ENCODE data around the gene FNDC3B.

Gene FNDC3B

DNA sequence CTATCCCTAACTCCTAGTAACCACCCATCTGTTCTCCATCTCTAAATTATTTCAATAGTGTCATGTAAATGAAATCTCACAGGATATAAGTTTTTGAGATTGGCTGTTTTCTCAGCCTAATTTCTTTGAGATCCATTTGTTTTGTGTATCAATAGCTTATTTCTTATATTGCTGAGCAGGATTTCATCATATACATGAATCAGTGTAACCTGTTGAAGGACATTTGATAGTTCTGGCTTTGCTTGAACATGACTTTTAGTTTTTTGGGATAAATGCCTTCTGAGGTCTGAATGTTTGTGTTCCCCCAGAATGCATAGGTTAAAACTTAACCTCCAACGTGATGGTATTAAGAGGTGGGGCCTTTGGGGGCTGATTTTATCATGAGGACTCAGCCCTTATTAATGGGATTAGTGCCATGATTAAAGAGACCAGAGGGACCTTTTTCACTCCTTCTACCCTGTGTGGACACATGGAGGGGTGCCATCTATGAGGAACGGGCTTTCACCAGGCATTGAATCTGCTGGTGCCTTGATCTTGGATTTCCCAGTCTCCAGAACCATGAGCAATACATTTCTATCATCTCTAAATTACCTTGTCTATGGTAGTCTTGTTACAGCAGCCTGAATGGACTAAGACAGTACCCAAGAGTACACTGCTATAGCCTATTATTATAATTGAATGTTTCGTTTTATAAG is 118.3 kb downstream of the FNDC3B start:
- peaks cover 5% of the 10 kb centered on the region for H3K9me3 Mint-ChIP-seq
- H3K27ac Mint-ChIP-seq = peak overlapping the region; percentile 14
- H3K27me3 Mint-ChIP-seq = no peaks in the 10 kb centered on the region
- peaks cover 45% of the 10 kb centered on the region for H3K4me1 Mint-ChIP-seq
- peaks cover 13% of the 10 kb centered on the region for H3K36me3 Mint-ChIP-seq
- H3K4me3 Mint-ChIP-seq = no peak overlapping the region

DNA sequence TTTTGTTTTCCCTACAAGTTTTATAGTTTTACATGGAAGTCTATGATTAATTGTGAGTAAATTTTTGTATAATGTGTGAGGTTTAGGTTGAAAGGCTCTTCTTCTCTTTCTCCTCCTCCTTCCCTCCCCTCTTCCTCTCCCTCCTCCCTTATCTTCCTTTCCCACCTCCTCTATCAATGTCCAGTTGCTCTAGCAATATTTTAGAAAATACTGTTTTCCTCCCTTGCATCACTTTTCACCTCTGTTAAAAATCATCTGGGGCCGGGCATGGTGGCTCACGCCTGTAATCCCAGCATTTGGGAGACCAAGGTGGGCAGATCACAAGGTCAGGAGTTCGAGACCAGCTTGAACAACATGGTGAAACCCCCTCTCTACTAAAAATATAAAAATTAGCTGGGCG is 119.4 kb downstream of the FNDC3B start:
- Mint-ChIP-seq H3K27me3 (no peaks in the 10 kb centered on the region), H3K4me1 (peaks cover 34% of the 10 kb centered on the region), H3K27ac (no peak overlapping the region), H3K36me3 (peaks cover 13% of the 10 kb centered on the region), H3K9me3 (peaks cover 5% of the 10 kb centered on the region), H3K4me3 (no peak overlapping the region)

DNA sequence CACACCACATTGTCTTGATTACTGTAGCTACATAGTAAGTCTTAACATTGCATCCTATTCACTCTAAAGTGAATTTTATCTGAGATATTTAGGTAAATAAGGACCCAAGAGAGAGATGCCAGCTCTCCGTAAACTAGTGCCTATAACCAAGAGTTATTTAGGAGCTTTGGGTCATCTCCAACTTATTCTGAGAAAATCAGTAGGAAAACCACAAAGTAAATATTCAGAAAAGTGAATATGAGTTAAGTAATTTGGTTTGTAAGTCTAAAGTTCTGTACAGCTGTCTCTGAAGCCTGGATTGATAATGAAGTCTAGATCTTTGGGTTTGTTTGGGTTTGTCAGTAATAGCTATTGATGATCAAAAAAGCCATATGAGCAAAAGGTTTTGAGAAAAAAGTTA is 120.0 kb downstream of the FNDC3B start:
- no peaks in the 10 kb centered on the region for H3K27me3 Mint-ChIP-seq
- H3K27ac Mint-ChIP-seq = no peak overlapping the region
- H3K36me3 Mint-ChIP-seq = peaks cover 13% of the 10 kb centered on the region
- peaks cover 5% of the 10 kb centered on the region for H3K9me3 Mint-ChIP-seq
- no peak overlapping the region for H3K4me3 Mint-ChIP-seq
- peaks cover 34% of the 10 kb centered on the region for H3K4me1 Mint-ChIP-seq

DNA sequence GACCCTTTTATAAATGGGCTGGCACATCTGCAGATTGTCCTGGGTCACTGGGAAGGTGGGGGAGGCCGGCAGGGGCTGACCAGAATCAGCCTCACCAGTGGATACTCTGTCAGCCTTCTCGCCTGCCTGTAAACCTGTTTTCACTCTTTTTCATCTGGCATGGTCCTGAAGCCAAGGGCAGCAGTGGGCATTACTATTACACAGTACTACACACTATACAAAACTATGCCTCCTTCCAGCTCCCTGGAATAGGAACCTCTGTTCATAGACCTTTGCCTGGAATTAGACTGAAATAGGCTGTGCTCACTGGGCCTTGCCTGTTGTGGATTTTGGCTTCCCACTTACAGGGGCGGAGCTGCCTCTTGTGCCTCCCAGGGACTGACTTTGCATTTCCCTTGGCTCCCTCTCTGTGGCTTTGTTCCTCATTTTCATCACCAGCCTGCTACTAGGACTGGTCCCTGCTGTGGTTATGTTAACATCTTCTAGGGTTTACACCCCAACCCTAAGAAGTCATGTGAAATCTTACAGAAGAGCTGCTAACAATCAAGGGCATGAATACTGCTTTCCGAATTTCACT is 120.7 kb downstream of the FNDC3B start:
- Mint-ChIP-seq H3K27ac (no peak overlapping the region), H3K36me3 (peaks cover 13% of the 10 kb centered on the region), H3K4me3 (no peak overlapping the region), H3K27me3 (no peaks in the 10 kb centered on the region), H3K4me1 (peaks cover 28% of the 10 kb centered on the region), H3K9me3 (peaks cover 5% of the 10 kb centered on the region)

DNA sequence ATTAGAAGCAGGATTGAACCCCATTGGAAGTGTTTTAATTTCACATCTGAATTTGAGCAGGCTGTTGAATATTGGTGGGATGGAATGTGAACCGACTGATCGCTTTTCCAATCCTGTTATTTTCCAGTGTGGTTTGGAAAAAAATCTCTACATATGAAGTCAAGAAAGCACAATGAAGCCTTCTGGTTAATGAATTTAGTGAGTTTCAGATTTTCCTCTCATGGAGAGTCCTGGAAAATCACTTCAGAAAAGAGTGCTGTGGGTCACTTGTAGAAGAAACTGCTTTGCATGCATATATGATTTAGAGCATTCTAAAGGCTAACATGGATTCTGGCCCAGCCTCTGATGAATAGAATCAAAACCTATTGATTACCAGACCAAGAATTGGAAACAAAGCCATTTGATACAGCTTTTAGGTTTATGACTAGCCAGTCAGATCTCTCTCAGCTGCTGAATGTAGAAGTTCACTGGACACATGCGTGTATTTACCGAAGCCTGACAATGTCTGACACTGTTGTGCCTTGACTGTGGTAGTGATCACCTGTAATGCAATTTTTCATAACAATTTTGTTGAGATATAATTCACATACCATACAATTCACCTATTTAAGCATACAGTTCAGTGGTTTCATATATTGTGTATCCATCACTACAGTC is 121.9 kb downstream of the FNDC3B start:
- Mint-ChIP-seq H3K4me3 (no peak overlapping the region), H3K27ac (no peak overlapping the region), H3K27me3 (no peaks in the 10 kb centered on the region), H3K4me1 (peaks cover 21% of the 10 kb centered on the region), H3K9me3 (peaks cover 5% of the 10 kb centered on the region), H3K36me3 (peaks cover 10% of the 10 kb centered on the region)

DNA sequence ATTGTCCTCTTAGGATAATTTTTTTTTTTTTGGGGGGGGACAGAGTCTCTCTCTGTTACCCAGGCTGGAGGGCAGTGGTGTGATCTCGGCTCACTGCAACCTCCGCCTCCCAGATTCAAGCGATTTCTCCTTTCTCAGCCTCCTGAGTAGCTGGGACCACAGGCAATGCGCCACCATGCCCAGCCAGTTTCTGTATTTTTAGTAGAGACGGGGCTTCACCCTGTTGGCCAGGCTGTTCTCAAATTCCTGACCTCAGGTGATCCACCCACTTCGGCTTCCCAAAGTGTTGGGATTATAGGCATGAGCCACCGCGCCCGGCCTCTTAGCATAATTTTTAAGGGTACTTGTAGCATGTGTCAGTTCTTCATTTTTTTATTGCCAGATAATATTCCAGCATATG is 122.6 kb downstream of the FNDC3B start:
- H3K4me3 Mint-ChIP-seq = no peak overlapping the region
- peaks cover 5% of the 10 kb centered on the region for H3K9me3 Mint-ChIP-seq
- H3K36me3 Mint-ChIP-seq = peaks cover 6% of the 10 kb centered on the region
- H3K4me1 Mint-ChIP-seq = peaks cover 21% of the 10 kb centered on the region
- H3K27me3 Mint-ChIP-seq = no peaks in the 10 kb centered on the region
- no peak overlapping the region for H3K27ac Mint-ChIP-seq

DNA sequence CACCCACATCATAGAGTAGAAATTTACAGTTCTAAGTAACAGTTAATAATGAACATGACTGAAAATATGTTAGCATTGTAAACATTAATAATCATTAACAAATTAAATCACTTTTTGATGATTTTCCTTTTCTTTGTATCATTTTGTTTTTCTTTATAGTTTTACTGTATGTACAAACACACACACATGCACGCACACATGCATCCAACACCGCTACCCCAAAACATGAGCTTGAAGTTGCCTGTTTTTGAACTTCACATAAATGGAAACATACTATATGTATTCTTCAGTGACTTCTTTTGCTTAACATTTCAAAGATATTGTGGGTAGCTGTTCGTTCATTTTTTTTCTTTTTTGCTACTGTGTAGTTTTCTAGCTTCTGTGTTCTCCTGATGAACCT is 123.9 kb downstream of the FNDC3B start:
- Mint-ChIP-seq H3K27ac (no peak overlapping the region), H3K4me1 (peaks cover 25% of the 10 kb centered on the region), H3K4me3 (no peak overlapping the region), H3K27me3 (no peaks in the 10 kb centered on the region), H3K36me3 (peaks cover 3% of the 10 kb centered on the region), H3K9me3 (peaks cover 2% of the 10 kb centered on the region)

DNA sequence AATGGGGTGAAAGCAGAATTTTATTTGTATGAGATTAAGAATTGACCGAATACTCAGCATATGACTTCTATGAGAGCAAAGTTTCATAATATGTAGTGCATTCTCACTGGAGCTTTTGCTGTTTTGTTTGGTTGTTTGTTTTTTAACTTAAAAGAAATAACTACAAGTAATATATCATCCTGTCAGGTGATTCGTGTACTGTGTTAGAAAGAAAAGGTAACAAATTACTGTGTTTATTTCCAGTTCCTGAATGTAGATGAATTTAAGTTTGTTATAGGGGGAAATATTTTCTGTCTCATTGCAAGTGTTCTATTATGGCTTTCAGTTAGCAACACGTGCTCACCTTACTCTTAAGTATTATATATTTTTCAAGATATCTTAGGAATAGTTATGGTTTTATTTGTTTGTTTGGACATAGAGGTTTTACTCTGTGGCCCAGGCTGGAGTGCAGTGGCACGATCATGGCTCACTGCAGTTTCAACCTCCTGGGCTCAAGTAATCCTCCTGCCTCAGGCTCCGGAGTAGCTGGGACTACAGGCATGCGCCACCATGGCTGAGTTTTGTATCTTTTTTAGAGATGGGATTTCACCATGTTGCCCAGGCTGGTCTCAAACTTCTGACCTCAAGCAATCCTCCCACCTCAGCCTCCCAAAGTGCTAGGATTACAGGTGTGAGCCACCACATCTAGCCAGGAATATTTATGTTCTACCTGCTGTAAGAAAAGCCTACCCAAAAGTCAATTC is 125.4 kb downstream of the FNDC3B start:
- H3K4me1 Mint-ChIP-seq = peaks cover 21% of the 10 kb centered on the region

DNA sequence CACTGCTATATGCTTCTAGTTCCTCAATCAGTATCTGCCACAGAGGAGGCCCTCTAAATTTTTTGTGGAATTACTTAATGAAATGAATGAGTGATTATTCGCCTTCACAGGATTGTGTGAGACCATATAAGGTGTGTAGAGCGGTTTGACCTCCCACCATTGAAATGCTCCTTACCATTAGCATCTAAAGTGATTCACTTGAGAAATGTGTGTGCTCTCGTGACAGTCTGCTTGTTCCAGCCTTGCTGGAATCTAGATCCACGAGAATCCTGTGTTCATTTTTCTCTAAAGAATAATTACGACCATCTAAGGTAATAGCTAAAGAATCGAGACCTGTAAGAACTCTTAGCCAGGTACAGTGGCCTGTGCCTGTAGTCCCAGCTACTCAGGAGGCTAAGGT is 126.9 kb downstream of the FNDC3B start:
- no peaks in the 10 kb centered on the region for H3K27me3 Mint-ChIP-seq
- H3K36me3 Mint-ChIP-seq = peaks cover 4% of the 10 kb centered on the region
- H3K4me1 Mint-ChIP-seq = peaks cover 18% of the 10 kb centered on the region
- H3K9me3 Mint-ChIP-seq = no peaks in the 10 kb centered on the region
- H3K27ac Mint-ChIP-seq = no peak overlapping the region
- no peak overlapping the region for H3K4me3 Mint-ChIP-seq

More for the DNA sequence above, 125.4 kb downstream of the FNDC3B start:
- H3K4me3 Mint-ChIP-seq = no peak overlapping the region
- no peaks in the 10 kb centered on the region for H3K27me3 Mint-ChIP-seq
- H3K27ac Mint-ChIP-seq = no peak overlapping the region
- no peaks in the 10 kb centered on the region for H3K9me3 Mint-ChIP-seq
- H3K36me3 Mint-ChIP-seq = peaks cover 4% of the 10 kb centered on the region

DNA sequence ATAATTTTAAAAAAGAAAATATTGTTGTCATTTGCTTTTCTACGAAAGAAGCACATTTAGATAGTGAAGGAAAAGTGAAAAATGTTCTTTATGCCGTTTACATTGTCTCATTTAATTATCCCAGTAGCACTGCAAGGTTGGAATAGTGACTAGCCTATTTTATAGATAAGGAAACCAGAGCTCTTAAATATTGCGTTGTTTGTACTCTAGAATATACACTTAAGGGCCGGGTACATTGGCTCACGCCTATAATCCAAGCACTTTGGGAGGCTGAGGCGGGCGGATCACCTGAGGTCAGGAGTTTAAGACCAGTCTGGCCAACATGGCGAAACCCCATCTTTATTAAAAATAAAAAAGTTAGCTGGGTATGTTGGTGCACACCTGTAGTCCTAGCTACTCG is 127.5 kb downstream of the FNDC3B start:
- Mint-ChIP-seq H3K4me3 (no peak overlapping the region), H3K27me3 (no peaks in the 10 kb centered on the region), H3K27ac (no peak overlapping the region), H3K36me3 (peaks cover 4% of the 10 kb centered on the region), H3K9me3 (no peaks in the 10 kb centered on the region), H3K4me1 (peaks cover 20% of the 10 kb centered on the region)

DNA sequence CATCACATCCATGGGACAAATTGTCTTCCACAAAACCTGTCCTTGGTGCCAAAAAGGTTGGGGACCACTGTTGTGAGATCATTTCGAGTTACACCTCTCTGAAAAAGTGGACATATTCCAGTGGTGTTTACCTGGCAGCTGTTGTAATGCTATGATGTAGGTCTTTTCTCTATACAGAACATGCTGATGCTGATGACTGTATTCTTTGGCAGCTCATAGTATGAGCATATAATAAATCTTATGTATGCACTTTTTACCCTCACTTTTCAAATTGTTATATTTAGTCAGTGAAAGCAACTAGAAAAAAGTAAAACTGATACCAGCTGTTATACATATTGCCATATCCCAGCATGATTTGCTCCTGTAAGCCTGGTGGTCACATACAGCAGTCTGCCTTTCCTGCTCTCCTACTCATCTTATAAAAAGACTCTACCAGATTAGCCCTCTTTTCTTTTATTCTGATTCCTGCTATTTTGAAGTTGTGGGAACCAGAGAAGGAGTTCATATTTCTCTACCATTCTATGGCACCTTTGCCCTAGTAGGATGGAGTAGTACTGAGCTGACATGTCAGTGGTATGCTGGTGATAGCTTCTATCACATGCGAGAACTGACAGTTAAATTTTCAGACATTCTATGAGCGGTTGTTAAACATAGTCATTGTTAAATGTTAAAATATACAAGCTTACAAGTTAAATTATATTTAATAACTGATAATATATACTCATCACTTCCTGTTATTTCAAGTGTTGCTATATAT is 128.7 kb downstream of the FNDC3B start:
- no peaks in the 10 kb centered on the region for H3K9me3 Mint-ChIP-seq
- peaks cover 27% of the 10 kb centered on the region for H3K4me1 Mint-ChIP-seq
- no peak overlapping the region for H3K4me3 Mint-ChIP-seq
- H3K36me3 Mint-ChIP-seq = peaks cover 3% of the 10 kb centered on the region
- no peaks in the 10 kb centered on the region for H3K27me3 Mint-ChIP-seq
- no peak overlapping the region for H3K27ac Mint-ChIP-seq

DNA sequence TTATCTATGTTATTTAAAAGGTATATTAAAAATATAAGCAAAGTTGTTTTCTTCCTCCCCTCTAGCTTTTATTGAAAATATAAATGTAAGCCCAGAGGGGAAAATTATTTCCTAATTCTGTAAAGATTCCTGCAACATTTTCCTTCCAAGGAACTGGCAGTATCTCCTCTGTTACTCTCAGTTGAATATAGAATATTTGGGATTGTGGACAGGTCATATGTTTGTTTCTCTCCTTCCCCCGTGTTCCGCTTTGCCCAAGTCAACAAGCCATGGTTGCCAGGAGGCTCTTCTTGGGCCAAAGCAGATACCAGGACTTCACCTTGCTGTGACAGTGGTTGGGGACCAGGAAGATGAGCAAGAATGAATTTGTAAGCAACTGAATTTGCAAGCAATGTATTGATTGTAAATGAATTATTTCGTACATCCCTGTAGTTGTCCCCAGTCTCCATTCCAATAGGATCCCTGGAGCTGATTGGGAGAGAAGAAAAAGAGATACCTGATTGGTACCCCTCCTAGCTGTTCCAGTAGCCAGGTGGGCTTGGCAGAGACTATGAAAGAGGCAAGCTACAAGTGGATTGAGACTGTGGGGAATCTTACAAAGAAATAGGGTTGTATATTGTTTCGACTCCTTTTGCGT is 130.8 kb downstream of the FNDC3B start:
- no peak overlapping the region for H3K27ac Mint-ChIP-seq
- no peaks in the 10 kb centered on the region for H3K27me3 Mint-ChIP-seq
- H3K4me3 Mint-ChIP-seq = no peak overlapping the region
- peaks cover 3% of the 10 kb centered on the region for H3K36me3 Mint-ChIP-seq
- no peaks in the 10 kb centered on the region for H3K9me3 Mint-ChIP-seq
- peaks cover 38% of the 10 kb centered on the region for H3K4me1 Mint-ChIP-seq

DNA sequence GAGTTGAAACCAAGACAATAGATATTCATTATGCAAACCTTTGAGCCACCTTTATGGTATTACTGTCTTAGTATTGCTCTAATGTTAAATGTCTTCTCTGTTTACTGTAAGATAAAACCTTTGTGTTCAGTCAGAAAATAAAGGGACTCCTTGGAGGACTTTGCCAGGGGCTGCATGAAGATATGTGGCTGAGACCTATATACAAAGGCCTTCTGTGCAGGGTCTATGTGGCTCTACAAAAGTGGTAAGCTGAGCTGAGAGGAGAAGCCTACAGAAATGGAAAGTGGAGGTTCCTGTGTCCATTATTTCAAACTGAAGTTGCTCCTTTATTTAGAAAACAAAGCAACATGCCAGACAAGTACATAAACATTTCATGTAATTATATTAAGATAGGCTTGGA is 131.5 kb downstream of the FNDC3B start:
- peaks cover 38% of the 10 kb centered on the region for H3K4me1 Mint-ChIP-seq
- peaks cover 3% of the 10 kb centered on the region for H3K36me3 Mint-ChIP-seq
- H3K9me3 Mint-ChIP-seq = no peaks in the 10 kb centered on the region
- H3K27ac Mint-ChIP-seq = no peak overlapping the region
- no peaks in the 10 kb centered on the region for H3K27me3 Mint-ChIP-seq
- H3K4me3 Mint-ChIP-seq = no peak overlapping the region

DNA sequence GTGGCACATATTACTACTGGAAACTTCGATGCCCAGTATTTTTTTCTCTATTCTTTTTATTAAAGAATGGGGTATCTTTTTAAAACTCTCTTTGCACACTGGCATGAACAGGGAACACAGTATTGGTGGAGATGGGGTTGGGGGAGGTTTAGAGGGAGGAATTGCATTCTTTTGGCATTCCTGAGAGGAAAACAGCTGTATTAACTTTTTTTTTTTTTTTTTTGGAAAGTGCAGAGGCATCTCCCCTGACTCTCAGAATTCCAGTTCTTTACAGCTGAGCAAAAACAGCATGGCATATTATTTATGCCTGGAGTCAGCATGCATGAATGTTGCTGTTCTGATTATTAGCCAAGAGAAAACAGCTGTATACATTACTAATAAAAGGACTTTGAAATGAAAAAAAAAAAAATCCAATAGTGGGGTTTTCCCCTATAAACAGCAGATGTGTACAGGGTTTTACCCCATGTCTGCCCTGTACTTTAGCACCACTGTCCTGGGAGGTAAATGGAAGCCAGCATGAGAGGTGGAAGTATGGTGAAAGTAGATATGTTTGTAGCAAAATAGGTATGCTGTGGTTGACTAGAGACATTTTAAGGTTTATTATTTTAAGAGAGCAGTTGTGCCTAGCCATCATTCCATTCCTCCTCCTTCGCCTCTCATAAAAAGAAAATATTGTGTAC is 132.2 kb downstream of the FNDC3B start:
- H3K36me3 Mint-ChIP-seq = peaks cover 3% of the 10 kb centered on the region
- no peaks in the 10 kb centered on the region for H3K9me3 Mint-ChIP-seq
- no peak overlapping the region for H3K4me3 Mint-ChIP-seq
- H3K4me1 Mint-ChIP-seq = peaks cover 42% of the 10 kb centered on the region
- no peaks in the 10 kb centered on the region for H3K27me3 Mint-ChIP-seq
- H3K27ac Mint-ChIP-seq = peak overlapping the region; percentile 51
